Measurements from ENCODE around the gene MT1E. TPM values are rescaled to one million over a fixed set of nuclear protein-coding genes. Genes with fewer than 3 reads are reported as not detected.

The MT1E gene
- total and polyA plus RNA-seq, 5 experiments from 2014 or later = 1.3 to 21.9 (median 7.1) TPM

DNA sequence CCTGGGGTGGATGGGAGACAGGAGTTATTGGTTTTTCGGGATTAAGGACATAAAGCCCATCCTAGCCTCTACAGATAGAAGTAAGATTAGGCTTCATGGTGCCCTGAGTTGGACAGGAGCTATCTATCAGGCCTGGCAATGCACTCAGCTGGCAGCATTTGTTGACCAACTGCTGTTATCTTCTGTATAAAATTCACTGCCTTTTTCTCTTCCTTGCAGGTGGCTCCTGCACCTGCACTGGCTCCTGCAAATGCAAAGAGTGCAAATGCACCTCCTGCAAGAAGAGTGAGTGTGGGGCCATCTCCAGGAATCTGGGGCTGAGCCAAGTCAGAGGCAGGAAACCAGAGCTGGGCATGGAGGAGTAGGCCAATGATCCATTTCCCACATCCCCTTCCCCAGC is 13.5 kb downstream of the MT1E start:
- H3K27ac Mint-ChIP-seq = no peak overlapping the region

DNA sequence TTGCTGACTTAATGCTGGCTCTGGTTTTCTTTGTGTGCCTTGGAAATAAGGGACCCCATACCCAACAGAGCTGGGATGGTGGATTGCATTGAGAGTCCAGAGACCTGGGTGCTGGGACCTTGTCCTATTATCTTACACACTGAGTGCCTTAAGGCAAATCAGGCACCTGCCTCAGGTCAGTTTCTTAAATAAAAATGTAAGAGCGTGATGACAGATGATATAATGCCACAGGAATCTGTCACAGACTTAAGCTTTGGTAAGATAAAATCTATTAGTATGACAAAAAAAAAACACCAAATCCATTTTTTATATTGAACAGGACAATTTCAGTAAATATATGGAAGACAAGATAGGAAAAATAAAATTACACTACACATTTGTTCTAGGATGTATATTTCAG is 14.5 kb downstream of the MT1E start:
- Mint-ChIP-seq H3K36me3 (no peaks in the 10 kb centered on the region), H3K4me3 (no peak overlapping the region), H3K4me1 (peaks cover 29 to 59% (median 36%) of the 10 kb centered on the region in 4 donors), H3K27me3 (peaks cover 36 to 59% (median 52%) of the 10 kb centered on the region in 5 donors), H3K27ac (peak overlapping the region in 1 of 10 donors; percentile 9), H3K9me3 (no peaks in the 10 kb centered on the region)
- POLR2A ChIA-PET = interaction anchor here (0.5 to 1.7 kb wide), 3 partner anchors 11 to 182 kb away, joined by 4 to 5 read pairs (median 4); partner anchors contain the start of gene MT2A
- ATAC-seq = no peak
- no peak for DNase-seq

More for the DNA sequence above, 13.5 kb downstream of the MT1E start:
- H3K36me3 Mint-ChIP-seq = no peaks in the 10 kb centered on the region
- POLR2A ChIA-PET = interaction anchor here (1.7 kb wide), 1 partner anchor 31 kb away, joined by 4 read pairs; the partner anchor contains the start of gene MT2A
- no peaks in the 10 kb centered on the region for H3K9me3 Mint-ChIP-seq
- H3K27me3 Mint-ChIP-seq = peaks cover 46 to 69% (median 61%) of the 10 kb centered on the region in 5 donors
- H3K4me1 Mint-ChIP-seq = peaks cover 31 to 58% (median 38%) of the 10 kb centered on the region in 4 donors
- DNase-seq = no peak
- no peak for ATAC-seq
- peak overlapping the region in 2 of 10 donors; percentile 43 to 50 for H3K4me3 Mint-ChIP-seq

DNA sequence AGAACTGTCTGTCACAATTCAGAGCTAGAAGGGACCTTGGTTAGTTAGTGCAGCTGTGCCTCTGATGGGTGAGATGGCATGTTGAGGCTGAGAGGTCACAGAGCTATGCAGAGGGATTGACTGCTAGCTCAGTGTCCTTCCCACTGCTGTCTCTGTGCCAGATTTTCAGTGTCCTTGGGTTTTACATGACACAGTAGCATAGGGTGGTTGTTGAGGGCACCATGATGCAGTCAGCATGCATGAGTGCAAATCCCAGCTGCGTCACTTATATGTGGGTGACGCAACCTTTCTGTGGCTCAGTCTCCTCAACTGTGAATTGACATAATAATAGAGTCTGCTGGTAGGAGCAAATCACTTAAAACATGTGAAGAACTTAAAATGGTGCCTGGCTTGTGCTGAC is 15.6 kb downstream of the MT1E start:
- POLR2A ChIA-PET = interaction anchor here (3.9 kb wide), 1 partner anchor 32 kb away, joined by 23 read pairs; the partner anchor contains the start of gene MT2A
- DNase-seq = no peak
- no peak for ATAC-seq
- Mint-ChIP-seq H3K27ac (peak overlapping the region in 1 of 10 donors; percentile 47), H3K27me3 (peaks cover 32 to 55% (median 48%) of the 10 kb centered on the region in 5 donors), H3K4me1 (peaks cover 24 to 49% (median 28%) of the 10 kb centered on the region in 4 donors), H3K36me3 (no peaks in the 10 kb centered on the region), H3K4me3 (no peak overlapping the region), H3K9me3 (no peaks in the 10 kb centered on the region)

DNA sequence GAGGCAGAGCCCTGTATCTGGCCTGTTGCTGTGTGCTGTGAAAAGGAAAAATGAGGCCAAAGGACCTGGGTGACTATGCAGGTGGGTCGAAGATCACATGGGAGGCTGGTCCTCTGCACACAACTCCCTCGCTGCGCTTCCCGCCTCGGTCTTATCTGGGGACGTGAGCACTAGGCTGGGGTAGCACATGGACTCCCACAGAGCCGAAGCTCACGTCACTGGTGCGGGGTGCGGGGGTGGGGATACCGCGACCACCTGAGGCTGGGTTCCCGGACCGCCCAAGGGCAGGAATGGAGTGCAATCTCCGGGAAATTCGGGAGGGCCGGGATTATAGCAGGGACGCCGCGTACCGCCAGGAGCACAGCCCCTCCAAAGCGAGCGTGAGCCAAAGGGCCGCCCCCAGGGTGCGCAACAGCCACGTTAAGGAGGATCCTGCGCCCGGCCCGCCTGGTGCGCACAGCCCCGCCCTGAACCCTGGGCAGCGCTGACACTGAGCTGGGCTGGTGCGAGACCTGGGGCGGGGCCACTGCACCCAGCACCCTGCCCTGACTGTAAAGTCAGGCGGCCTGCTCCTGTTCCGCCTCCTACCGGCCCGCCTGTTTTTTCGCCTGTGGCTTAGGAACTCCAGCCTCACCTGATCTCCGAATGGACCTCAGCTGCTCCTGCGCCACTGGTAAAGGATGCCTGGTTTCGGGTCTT is 17.6 kb downstream of the MT1E start:
- POLR2A ChIA-PET = interaction anchor here (0.7 to 3.9 kb wide), 14 partner anchors 10 to 124 kb away, joined by 3 to 23 read pairs (median 6); partner anchors contain the start of genes BBS2, MT1E, MT1F and MT1X
- Mint-ChIP-seq H3K27ac (peak overlapping the region in 9 of 10 donors; percentile 37 to 80 (median 72)), H3K9me3 (no peaks in the 10 kb centered on the region), H3K27me3 (peaks cover 19 to 39% (median 28%) of the 10 kb centered on the region in 5 donors), H3K4me3 (peak overlapping the region; percentile 72 to 86 (median 80)), H3K4me1 (peaks cover 16 to 31% (median 19%) of the 10 kb centered on the region in 4 donors), H3K36me3 (no peaks in the 10 kb centered on the region)
- DNase-seq (peak; percentile 53 to 85 (median 64)), ATAC-seq (peak; percentile 98 to 100)

DNA sequence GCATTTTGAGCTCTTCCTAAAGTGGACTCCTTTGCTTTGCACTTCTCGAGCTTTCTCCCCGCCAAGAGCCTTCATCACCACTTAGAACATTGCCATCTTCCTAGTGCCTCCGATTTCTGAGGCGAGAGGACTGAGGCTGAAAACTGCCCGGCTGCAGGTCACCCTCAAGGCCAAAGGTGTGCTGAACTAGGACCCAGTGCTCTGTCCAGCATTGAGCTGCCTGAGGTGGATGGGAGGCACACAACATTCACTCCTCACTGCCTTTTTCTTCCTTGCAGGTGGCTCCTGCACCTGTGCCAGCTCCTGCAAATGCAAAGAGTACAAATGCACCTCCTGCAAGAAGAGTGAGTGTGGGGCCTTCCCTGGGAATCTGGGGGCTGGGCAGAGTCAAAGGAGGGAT is 18.3 kb downstream of the MT1E start:
- peak overlapping the region; percentile 72 to 86 (median 80) for H3K4me3 Mint-ChIP-seq
- H3K4me1 Mint-ChIP-seq = peaks cover 16 to 25% (median 19%) of the 10 kb centered on the region in 4 donors
- H3K36me3 Mint-ChIP-seq = no peaks in the 10 kb centered on the region
- no peaks in the 10 kb centered on the region for H3K9me3 Mint-ChIP-seq
- no peak for DNase-seq
- H3K27me3 Mint-ChIP-seq = peaks cover 16 to 35% (median 23%) of the 10 kb centered on the region in 5 donors
- ATAC-seq = no peak
- peak overlapping the region in 6 of 10 donors; percentile 28 to 81 (median 58) for H3K27ac Mint-ChIP-seq
- POLR2A ChIA-PET = interaction anchor here (0.9 to 3.9 kb wide), 12 partner anchors 9 to 66 kb away, joined by 3 to 23 read pairs (median 6); partner anchors contain the start of genes MT1E, MT1F, MT1X and MT2A

DNA sequence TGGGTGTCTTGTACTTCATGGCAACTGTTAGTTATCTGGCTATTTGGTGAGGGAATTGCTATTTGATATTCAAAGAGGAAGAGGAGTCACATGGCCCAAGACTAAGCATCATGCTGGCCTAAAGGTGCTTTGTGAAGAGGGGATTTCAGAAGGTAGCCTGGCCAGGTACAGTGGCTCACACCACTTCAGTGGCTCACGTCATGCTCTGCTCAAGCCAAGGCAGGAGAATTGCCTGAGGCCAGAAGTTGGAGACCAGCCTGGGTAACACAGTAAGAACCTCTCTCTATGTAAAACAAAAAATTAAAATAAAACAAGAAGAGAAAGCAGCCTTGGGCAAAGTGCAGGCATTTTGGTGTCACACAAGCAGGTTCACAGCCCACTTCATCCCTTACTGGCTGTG is 19.7 kb downstream of the MT1E start:
- H3K27ac Mint-ChIP-seq = no peak overlapping the region
- H3K4me1 Mint-ChIP-seq = peaks cover 16 to 24% (median 19%) of the 10 kb centered on the region in 4 donors
- no peak overlapping the region for H3K4me3 Mint-ChIP-seq
- H3K36me3 Mint-ChIP-seq = no peaks in the 10 kb centered on the region
- H3K9me3 Mint-ChIP-seq = no peaks in the 10 kb centered on the region
- peaks cover 6 to 25% (median 16%) of the 10 kb centered on the region in 5 donors for H3K27me3 Mint-ChIP-seq
- no peak for DNase-seq
- no peak for ATAC-seq
- POLR2A ChIA-PET = interaction anchor here (1.8 kb wide), 1 partner anchor 14 kb away, joined by 4 read pairs; no protein-coding TSS in a partner anchor

DNA sequence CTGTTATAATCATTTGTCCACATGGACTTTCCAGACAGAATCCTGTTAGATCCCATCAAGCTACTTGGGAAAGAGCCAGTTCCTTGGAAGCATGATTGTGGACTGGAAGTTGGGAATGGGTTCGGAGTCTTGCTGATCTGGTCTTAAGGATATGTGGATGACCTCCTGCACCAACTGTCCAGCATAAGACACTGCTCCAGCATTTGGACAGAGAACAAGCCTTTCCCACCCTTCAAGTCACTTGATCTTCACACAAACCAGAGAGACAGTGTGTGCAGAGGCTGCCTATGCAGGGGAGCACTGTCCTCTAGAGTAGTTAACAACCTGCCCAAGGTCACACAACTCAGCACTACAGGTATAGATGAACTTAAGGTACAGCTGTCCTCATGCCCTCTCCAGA is 20.3 kb downstream of the MT1E start:
- ATAC-seq (no peak), DNase-seq (no peak)
- Mint-ChIP-seq H3K4me3 (no peak overlapping the region), H3K27me3 (peaks cover 3 to 22% (median 13%) of the 10 kb centered on the region in 5 donors), H3K9me3 (no peaks in the 10 kb centered on the region), H3K4me1 (peaks cover 16 to 24% (median 19%) of the 10 kb centered on the region in 4 donors), H3K36me3 (no peaks in the 10 kb centered on the region), H3K27ac (no peak overlapping the region)
- POLR2A ChIA-PET = interaction anchor here (0.6 to 1.8 kb wide), 4 partner anchors 9 to 50 kb away, joined by 3 to 5 read pairs (median 4); no protein-coding TSS in a partner anchor

DNA sequence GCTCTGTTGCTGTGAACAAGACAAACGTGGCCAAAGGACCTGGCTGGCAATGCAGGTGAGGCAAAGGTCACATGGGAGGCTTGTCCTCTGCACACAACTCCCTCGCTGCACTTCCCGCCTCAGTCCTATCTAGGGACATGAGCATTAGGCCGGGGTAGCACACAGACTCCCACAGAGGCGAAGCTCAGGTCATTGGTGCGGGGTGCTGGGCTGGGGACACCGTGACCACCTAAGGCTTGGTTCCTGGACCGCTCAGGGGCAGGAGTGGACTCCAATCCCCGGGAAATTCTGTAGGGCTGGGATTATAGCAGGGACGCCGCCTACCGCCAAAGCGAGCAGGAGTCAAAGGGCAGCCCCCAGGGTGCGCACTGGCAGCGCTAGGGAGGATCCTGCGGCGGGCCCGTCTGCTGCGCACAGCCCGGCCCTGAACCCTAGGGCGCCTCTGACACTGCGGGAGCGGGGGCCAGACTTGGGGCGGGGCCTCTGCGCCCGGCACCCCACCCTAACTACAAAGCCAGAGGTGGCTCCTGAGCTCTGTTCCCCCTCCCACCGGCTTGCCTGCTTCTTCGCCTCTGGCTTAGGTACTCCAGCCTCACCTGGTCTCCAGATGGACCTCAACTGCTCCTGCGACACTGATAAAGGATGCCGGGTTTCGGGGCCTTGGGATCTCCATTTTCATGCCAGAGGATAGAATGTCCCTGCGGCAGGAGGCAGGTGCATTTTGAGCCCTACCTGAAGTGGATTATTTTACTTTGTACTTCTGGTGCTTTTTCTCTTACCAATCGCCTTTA is 22.3 kb downstream of the MT1E start:
- POLR2A ChIA-PET = interaction anchor here (0.7 to 1.7 kb wide), 2 partner anchors 10 to 32 kb away, joined by 3 to 4 read pairs; partner anchors contain the start of gene MT1F
- ATAC-seq (no peak), DNase-seq (no peak)
- Mint-ChIP-seq H3K27ac (no peak overlapping the region), H3K36me3 (no peaks in the 10 kb centered on the region), H3K27me3 (peaks cover 4 to 18% (median 14%) of the 10 kb centered on the region in 5 donors), H3K4me3 (no peak overlapping the region), H3K9me3 (no peaks in the 10 kb centered on the region), H3K4me1 (peaks cover 12 to 18% (median 15%) of the 10 kb centered on the region in 4 donors)

DNA sequence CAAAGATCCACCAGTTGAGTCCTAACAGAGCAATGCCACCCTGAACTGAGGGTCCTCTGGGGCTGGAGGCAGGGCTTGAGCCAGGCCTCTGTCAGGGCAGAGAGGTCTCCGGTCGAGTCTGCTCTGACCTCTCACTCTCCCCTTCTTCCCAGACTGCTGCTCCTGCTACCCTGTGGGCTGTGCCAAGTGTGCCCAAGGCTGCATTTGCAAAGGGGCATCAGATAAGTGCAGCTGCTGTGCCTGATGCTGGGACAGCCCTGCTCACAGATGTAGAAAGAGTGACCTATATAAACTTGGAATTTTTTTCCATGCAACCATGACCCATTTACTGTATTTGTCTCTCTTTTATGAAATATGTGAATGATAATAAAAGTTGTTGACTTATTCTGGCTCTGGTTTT is 23.7 kb downstream of the MT1E start:
- Mint-ChIP-seq H3K36me3 (no peaks in the 10 kb centered on the region), H3K27ac (no peak overlapping the region), H3K4me3 (no peak overlapping the region), H3K27me3 (peaks cover 5 to 20% (median 14%) of the 10 kb centered on the region in 5 donors), H3K9me3 (no peaks in the 10 kb centered on the region), H3K4me1 (peaks cover under 1 to 4% (median 2%) of the 10 kb centered on the region in 4 donors)
- DNase-seq (no peak), ATAC-seq (no peak)
- POLR2A ChIA-PET = no interaction called here

DNA sequence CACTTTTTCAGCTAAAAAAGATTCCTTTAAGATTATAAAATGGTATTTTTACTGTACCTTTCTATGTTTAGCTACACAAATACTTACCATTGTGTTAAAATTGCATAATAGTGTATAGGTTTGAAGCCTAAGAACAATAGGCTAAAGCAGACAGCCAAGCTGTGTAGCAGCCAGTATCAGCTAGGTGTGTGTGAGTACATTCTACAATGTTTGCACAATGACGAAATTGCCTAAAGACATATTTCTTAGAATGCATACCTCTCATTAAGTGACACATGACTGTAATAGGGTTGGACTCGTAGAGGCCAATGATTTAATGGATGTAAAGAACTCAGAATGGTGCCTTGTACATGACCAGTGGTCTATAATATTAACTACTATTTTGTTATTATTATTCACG is 24.2 kb downstream of the MT1E start:
- Mint-ChIP-seq H3K9me3 (no peaks in the 10 kb centered on the region), H3K4me3 (no peak overlapping the region), H3K27me3 (peaks cover 5 to 21% (median 14%) of the 10 kb centered on the region in 5 donors), H3K36me3 (no peaks in the 10 kb centered on the region), H3K27ac (no peak overlapping the region), H3K4me1 (no peaks in the 10 kb centered on the region)
- DNase-seq (no peak), ATAC-seq (no peak)
- POLR2A ChIA-PET = no interaction called here

DNA sequence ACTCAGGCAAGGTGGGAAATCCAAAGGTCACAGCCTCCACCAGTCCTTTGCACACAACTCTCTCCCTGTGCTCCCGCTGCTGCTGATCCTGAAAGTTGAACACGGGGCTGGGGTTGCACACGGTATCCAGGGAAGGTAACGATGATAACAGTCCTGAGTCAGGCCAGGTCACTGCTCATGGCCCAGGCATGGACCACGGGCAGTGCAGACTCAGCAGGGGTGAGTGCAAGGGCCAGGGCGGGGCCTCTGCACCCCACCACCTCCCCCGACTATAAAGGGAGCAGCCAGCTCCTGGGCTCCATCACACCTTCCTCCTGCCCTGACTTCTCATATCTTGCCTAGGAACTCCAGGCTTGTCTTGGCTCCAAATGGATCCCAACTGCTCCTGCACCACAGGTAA is 26.0 kb downstream of the MT1E start, which contains the start of gene MT1B:
Gene MT1B, plus strand, starts transcription at position 301 of the 400 bp plus-strand sequence. Its CDS starts 68 bp downstream, at position 369.
- no peak within 1 kb of the TSS for H3K27ac Mint-ChIP-seq
- DNase-seq (no peak), ATAC-seq (no peak)
- peaks cover 3 to 21% (median 8%) of the 10 kb centered on the region in 5 donors for H3K27me3 Mint-ChIP-seq
- no peaks in the 10 kb centered on the region for H3K9me3 Mint-ChIP-seq
- H3K4me3 Mint-ChIP-seq = no peak within 1 kb of the TSS
- POLR2A ChIA-PET = interaction anchor here (2.2 kb wide), 1 partner anchor 8 kb away, joined by 8 read pairs; no protein-coding TSS in a partner anchor
- no peaks in the 10 kb centered on the region for H3K36me3 Mint-ChIP-seq
- no peaks in the 10 kb centered on the region for H3K4me1 Mint-ChIP-seq

DNA sequence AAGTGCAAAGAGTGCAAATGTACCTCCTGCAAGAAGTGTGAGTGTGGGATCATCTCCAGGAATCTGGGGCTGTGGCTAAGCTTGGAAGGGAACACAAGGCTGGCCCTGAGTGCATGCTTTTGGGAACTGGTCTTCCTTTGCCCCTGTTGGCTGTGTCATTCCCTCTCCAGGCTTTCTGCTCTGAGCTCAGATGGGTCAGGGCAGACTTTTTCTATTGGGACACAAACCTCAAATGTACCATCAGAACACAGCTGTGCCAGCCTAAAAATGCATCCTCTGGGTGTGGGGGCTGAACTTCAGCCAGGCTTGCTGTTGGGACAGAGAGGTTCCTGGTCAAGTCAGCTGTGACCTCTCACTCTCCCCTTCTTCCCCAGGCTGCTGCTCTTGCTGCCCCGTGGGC is 27.0 kb downstream of the MT1E start:
- DNase-seq (no peak), ATAC-seq (no peak)
- H3K36me3 Mint-ChIP-seq = no peaks in the 10 kb centered on the region
- H3K27ac Mint-ChIP-seq = no peak overlapping the region
- H3K27me3 Mint-ChIP-seq = peaks cover 2 to 21% (median 6%) of the 10 kb centered on the region in 5 donors
- H3K9me3 Mint-ChIP-seq = no peaks in the 10 kb centered on the region
- no peak overlapping the region for H3K4me3 Mint-ChIP-seq
- H3K4me1 Mint-ChIP-seq = peaks cover 0 to 6% (median 2%) of the 10 kb centered on the region in 4 donors
- POLR2A ChIA-PET = interaction anchor here (2.2 kb wide), 1 partner anchor 9 kb away, joined by 8 read pairs; no protein-coding TSS in a partner anchor
